ENCODE measurements around the gene KRT73. TPM values are rescaled to one million over a fixed set of nuclear protein-coding genes. Genes with fewer than 3 reads are reported as not detected.
A peak's percentile ranks its signal among the peaks of the same experiment; 100 is the strongest.

Gene KRT73
- total and polyA plus RNA-seq, 2 donors (not counting 3 experiments of a cell fraction or from before 2014, with no cell fraction given): not detected

- intact Hi-C loops (cut with micrococcal nuclease): no loop called here
Measured at GRCh38 chr12:52561880-52562449, 56.4 kb downstream of the KRT73 start.

More at GRCh38 chr12:52561880-52562449, 56.4 kb downstream of the KRT73 start:
- Histone ChIP-seq H4K20me1 (replicated peaks; ENCODE audit: control insufficient read depth, extremely low read depth, insufficient read depth, low read length) (no peaks in the 10 kb centered on the region), H2AFZ (ENCODE audit: low read depth, low read length) (no peak overlapping the region), H3K9ac (replicated peaks; ENCODE audit: extremely low read depth, insufficient read depth, low read length) (no peak overlapping the region), H3K27me3 (ENCODE audit: control insufficient read depth in 2 of 2, insufficient read depth in 2 of 2, low read length in 2 of 2) (peaks cover 7% of the 10 kb centered on the region in 2 experiments), H3K4me3 (replicated peaks in 1 of 3; ENCODE audit: insufficient read depth in 1 of 3, low read depth in 1 of 3, low read length in 3 of 3) (no peak overlapping the region), H3K27ac (ENCODE audit: insufficient read depth, low read depth, low read length) (no peak overlapping the region), H3K36me3 (ENCODE audit: control insufficient read depth in 2 of 2, extremely low read depth in 1 of 2, insufficient read depth in 2 of 2, low read length in 2 of 2) (no peaks in the 10 kb centered on the region), H3K9me1 (replicated peaks; ENCODE audit: control insufficient read depth, extremely low read depth, insufficient read depth, low read length) (no peaks in the 10 kb centered on the region), H3K79me2 (ENCODE audit: control insufficient read depth, insufficient read depth, low read length) (no peaks in the 10 kb centered on the region), H3K4me2 (ENCODE audit: insufficient read depth, low read length) (no peak overlapping the region), H3K4me1 (ENCODE audit: control insufficient read depth, extremely low read depth, insufficient read depth, low read length) (no peaks in the 10 kb centered on the region), H3K9me3 (replicated peaks; ENCODE audit: control insufficient read depth, insufficient read depth, low read length) (no peaks in the 10 kb centered on the region)
- TF ChIP-seq MAX (IDR thresholded peaks at IDR 0.05; ENCODE audit: insufficient read depth, insufficient read length) (no peak), CTCF (IDR thresholded peaks at IDR 0.05; ENCODE audit: extremely low read depth in 1 of 2, insufficient read depth in 1 of 2, low read depth in 1 of 2, low read length in 2 of 2) (peak in 1 of 2 donors; percentile 20)
- ChIA-PET POLR2A (no interaction called here), CTCF (no interaction called here)
- dilution Hi-C loops (cut with MboI; ENCODE audit: extremely low pct_ligation_motif_present, low sequenced_read_pairs): no loop called here
- BruUV-seq (replicated peaks): no TSS peak
- no peak for FAIRE-seq
- no peak for DNase-seq (ENCODE audit: low read depth, low spot score)
